Stimulated activated CD8-positive, alpha-beta memory T cell treated with anti-CD3 and anti-CD28 coated beads, Interleukin-12 subunit alpha, Interleukin-12 subunit beta, amount 100 ng/mL, for 4 hours (primary cell): ENCODE results near the gene NDUFC1.
A peak's percentile ranks its signal among the peaks of the same experiment; 100 is the strongest.
"Not testable (repeated sequence)": the region's sequence is repeated elsewhere in the genome, so short reads cannot be mapped to it uniquely, and the experiment has no call there.

Source experiments
- DNase-seq: peaks from one replicate; pipeline ENCODE4 v3.0.0-alpha.2; 2020; ENCODE audit warnings: low read depth

NDUFC1 gene

GRCh38 chr4:139301821-139302611, at the start of gene NDUFC1:
Gene NDUFC1 (minus strand): TSS chr4:139302477. CDS start chr4:139295798, 6,679 bp downstream.
- peak; percentile 42 for DNase-seq

- DNase-seq = no peak
Measured at GRCh38 chr4:139337612-139338011, 35.3 kb upstream of the NDUFC1 start.

DNA sequence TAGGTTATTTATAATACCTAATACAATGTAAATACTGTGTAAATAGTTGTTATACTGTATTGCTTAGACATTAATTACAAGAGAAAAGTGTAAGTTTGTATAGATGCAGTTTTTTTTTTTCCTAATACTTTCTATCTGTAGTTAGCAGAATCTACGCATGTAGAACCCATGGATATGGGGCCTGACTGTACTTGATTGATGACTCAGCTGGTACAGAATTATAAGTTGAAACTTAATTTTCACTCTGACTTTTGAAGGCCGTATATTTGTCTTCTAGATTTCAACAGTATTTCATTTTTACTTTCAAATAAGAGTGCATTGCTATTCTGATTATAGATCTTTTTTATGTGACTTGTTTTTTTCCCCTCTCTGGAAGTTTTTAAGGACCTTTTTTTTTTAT, 30.8 kb upstream of the NDUFC1 start:
- no peak for DNase-seq

DNA sequence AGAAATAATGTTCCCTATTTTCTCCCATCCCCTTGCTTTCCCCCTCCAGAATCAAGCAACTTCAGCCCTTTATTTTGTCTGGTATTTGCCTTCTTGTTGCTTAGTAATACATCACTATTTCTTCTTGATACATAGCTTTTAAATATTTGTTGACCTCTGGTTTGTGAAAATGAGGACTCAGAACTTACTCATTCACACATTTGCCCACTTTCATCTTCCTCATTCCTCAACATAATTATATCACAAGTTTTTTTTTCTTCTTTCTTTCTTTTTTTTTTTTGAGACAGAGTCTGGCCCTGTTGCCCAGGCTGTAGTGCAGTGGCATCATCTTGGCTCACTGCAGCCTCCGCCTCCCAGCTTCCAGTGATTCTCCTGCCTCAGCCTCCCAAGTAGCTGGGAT, 28.9 kb upstream of the NDUFC1 start:
- no peak for DNase-seq

DNA sequence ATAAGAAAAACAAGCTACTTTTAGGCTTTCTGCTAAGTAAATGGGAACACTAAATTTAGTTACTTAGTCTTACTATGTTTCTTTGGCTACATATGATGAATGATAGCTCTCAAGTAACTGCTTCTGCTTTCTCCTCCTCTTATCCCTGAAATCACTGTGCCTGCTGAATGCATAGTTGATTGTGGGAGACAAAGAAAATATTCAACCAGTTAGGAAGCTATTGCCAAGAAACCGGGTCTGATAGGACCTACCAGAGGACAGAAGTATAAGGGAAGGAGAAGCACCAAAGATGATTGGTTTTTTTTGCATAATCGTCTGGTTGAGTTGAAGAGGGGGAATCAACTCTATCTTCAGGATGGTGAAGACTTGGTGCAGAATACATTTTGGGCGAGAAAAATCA, 28.0 kb upstream of the NDUFC1 start:
- no peak for DNase-seq

DNA sequence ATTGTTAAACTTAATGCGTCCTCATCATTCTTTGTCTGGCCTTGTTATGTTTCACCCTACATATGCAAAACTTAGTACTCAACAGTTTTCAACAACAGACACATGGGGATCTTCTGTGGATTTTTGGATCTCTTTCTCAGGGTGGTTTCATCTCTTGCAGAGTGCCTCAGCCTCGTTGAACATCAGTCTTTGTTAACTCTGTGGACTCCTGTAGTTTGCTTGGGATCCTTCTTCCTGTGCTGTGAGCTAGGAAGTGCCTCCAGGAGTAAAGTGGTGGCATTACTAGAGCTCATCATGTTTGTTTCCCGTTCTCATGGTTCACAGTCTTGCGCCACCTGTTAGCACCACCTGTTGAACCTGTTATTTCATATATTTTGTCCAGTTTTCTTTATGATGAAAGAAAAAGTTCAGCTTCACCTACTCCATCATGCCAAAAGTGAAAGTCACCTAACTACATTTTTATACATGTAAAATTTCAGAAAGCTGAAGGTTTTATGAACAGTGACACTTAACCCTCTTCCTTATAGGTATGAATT, 27.5 kb upstream of the NDUFC1 start:
- DNase-seq = no peak

DNA sequence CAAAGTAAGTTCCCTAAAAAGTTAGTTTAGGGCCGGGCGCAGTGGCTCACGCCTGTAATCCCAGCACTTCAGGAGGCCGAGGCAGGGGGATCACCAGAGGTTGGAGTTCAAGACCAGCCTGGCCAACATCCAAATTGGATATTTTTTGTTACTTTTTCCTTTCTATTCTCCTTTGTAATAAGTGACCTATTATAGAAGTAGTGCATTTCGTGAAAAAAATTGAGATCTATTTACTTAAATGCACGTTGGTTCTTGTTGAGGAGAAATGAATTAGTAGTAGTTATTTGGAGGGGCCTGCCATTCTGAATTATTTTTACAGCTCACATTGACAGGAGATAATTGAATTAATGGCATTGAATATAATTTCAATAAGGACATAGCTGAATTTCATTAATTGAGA, 22.3 kb upstream of the NDUFC1 start:
- DNase-seq = no peak

GRCh38 chr4:139322541-139322940, 20.3 kb upstream of the NDUFC1 start:
- DNase-seq = not testable (repeated sequence)

DNA sequence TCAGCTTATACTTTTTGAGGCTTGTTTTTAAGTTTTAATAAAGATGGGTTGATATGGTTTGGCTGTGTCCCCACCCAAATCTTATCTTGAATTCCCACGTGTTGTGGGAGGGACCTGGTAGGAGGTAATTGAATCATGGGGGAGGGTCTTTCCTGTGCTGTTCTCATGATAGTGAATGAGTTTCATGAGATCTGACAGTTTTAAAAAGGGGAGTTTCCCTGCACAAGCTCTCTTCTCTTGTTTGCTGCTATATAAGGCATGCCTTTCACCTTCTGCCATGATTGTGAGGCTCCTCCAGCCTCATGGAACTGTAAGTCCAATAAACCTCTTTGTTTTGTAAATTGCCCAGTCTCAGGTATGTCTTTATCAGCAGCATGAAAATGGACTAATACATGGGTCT, 19.8 kb upstream of the NDUFC1 start:
- DNase-seq = not testable (repeated sequence)

GRCh38 chr4:139319571-139319970, 17.3 kb upstream of the NDUFC1 start:
- DNase-seq = no peak

- no peak for DNase-seq
Measured at GRCh38 chr4:139317635-139318034, 15.4 kb upstream of the NDUFC1 start.

- DNase-seq = no peak
Measured at GRCh38 chr4:139316733-139317132, 14.5 kb upstream of the NDUFC1 start.

- no peak for DNase-seq
Measured at GRCh38 chr4:139315221-139315675, 13.0 kb upstream of the NDUFC1 start.

DNA sequence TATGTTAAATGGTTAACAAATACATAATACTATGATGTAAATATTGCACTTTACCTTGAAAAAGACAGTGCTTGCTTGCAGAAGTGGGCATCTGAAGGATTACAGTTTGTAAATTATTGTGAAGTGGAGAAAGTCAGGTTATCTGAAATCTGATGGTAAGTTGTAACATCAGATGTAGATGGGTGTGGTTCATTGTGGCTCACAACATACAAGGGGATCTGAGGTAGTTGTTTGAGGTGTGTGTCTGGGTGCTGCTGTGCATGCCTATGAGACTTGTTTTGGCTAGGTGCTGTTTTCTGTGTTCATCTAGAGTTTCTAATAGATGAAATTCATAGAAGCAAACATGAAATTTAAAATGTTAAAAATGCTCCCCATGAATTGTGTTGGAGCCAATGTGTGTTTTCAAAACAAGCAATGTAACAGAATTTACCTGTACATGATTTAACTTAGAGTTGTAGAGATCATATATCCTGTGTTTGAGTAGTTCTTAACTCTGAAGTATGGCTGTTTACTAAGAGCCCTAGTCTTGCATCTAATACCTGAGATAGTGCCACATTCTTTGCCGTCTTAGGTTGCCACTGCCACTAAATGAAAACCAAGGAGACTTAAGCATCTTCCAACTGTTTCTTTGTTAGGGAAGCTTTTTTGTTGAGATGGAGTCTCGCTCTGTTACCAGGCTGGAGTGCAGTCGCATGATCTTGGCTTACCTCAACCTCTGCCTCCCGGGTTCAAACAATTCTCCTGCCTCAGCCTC, 11.9 kb upstream of the NDUFC1 start:
- no peak for DNase-seq

DNA sequence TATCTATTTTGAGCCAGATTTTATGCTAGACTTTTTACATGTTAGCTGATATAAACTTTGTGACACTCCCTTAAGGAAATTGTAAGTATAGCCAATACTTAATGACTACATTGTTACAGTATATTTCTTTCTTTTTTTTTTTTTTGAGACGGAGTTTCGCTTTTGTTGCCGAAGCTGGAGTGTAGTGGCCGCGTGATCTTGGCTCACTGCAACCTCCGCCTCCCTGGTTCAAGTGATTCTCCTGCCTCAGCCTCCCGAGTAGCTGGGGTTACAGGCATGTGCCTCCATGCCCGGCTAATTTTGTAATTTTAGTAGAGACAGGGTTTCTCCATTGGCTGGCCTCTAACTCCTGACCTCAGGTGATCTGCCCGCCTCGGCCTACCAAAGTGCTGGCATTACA, 11.1 kb upstream of the NDUFC1 start:
- not testable (repeated sequence) for DNase-seq

GRCh38 chr4:139312552-139313332, 10.5 kb upstream of the NDUFC1 start:
- DNase-seq = no peak

GRCh38 chr4:139311909-139312308, 9.6 kb upstream of the NDUFC1 start:
- DNase-seq = no peak

DNA sequence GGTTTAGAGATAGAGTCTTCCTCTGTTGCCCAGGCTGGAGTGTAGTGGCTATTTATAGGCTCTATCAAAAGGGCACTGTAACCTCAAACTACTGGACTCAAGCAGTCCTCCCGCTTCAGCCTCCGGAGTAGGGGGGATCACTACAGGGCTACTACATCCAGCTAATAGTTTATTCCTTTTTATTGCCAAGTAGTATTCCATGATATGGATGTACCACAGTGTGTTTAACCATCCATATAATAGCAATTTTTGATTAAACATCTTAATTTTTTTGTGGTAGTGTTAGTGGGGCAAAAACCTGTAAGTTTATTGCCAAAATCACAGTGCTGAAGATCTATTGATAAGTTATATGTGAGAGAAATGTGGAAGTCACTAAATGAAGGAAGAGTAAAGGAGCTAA, 2.6 kb upstream of the NDUFC1 start:
- no peak for DNase-seq

- DNase-seq = peak; percentile 96
Measured at GRCh38 chr4:139301113-139301820, 1.0 kb downstream of the NDUFC1 start, which contains the start of gene NAA15. Gene NAA15 (plus strand): TSS chr4:139301505. CDS start chr4:139301778, 273 bp downstream.

- DNase-seq = no peak
Measured at GRCh38 chr4:139300431-139301112, 1.7 kb downstream of the NDUFC1 start.

DNA sequence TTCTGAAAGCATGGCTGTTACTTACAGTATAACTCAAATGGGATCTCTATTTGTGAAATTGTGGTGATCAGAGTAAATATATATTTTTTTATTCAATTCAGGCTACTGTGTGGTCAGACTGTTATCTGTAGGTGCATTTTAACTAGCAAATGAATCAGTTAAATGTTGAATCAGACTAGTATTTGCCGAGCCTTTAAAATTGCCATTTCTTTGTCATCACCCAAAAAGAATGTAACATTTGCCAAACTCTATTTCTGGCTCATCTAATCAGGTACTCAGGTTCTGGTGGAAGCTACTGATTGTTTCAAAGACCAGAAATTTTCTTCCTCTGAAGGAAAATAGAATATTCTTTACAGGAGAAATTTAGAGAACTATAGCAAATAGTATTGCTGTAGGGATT, 2.7 kb downstream of the NDUFC1 start:
- no peak for DNase-seq
